ENCODE results near the gene SEC14L2. TPM values are rescaled to one million over a fixed set of nuclear protein-coding genes. Genes with fewer than 3 reads are reported as not detected.

The SEC14L2 gene
- total RNA-seq, 1 donor from 2014 or later = 10.8 TPM

DNA sequence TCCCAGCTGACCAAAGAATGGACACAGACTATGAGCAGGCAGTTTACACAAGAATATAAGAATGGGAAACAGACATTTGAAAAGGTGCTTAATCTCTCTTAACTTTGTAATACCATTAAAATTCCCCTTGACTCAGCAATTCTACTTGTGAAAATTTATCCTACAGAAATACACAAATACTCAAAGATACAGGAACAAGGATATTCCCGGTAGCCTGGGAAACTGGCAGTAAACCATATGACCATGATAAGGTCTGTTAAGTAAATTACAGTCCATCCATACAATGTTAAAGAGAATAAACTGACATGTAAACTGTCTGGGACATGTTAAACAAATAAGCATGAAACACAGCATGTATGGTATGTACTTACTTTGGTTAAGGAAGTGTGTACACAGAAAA, 20.0 kb downstream of the SEC14L2 start:
- no peak overlapping the region for H3K27ac Mint-ChIP-seq (ENCODE audit: unreplicated experiment)
- TF ChIP-seq, protein P1, sequence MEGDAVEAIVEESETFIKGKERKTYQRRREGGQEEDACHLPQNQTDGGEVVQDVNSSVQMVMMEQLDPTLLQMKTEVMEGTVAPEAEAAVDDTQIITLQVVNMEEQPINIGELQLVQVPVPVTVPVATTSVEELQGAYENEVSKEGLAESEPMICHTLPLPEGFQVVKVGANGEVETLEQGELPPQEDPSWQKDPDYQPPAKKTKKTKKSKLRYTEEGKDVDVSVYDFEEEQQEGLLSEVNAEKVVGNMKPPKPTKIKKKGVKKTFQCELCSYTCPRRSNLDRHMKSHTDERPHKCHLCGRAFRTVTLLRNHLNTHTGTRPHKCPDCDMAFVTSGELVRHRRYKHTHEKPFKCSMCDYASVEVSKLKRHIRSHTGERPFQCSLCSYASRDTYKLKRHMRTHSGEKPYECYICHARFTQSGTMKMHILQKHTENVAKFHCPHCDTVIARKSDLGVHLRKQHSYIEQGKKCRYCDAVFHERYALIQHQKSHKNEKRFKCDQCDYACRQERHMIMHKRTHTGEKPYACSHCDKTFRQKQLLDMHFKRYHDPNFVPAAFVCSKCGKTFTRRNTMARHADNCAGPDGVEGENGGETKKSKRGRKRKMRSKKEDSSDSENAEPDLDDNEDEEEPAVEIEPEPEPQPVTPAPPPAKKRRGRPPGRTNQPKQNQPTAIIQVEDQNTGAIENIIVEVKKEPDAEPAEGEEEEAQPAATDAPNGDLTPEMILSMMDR (conservative IDR thresholded peaks at IDR 0.05) = no peak
- H3K27me3 Mint-ChIP-seq (ENCODE audit: low read depth) = no peaks in the 10 kb centered on the region
- H3K4me3 Mint-ChIP-seq = no peak overlapping the region
- no peak for DNase-seq (ENCODE audit: low read depth, low spot score)
- peaks cover 14% of the 10 kb centered on the region for H3K4me1 Mint-ChIP-seq
- H3K9me3 Mint-ChIP-seq = no peaks in the 10 kb centered on the region
- no peaks in the 10 kb centered on the region for H3K36me3 Mint-ChIP-seq (ENCODE audit: low read depth)

GRCh38 chr22:30420347-30421125, 23.7 kb downstream of the SEC14L2 start:
- H3K36me3 Mint-ChIP-seq (ENCODE audit: low read depth) = no peaks in the 10 kb centered on the region
- H3K4me1 Mint-ChIP-seq = peaks cover 45% of the 10 kb centered on the region
- H3K27me3 Mint-ChIP-seq (ENCODE audit: low read depth) = no peaks in the 10 kb centered on the region
- H3K27ac Mint-ChIP-seq (ENCODE audit: unreplicated experiment) = no peak overlapping the region
- H3K4me3 Mint-ChIP-seq = peak overlapping the region; percentile 31
- no peaks in the 10 kb centered on the region for H3K9me3 Mint-ChIP-seq
- DNase-seq (ENCODE audit: low read depth, low spot score) = no peak
- TF ChIP-seq, protein P1 (conservative IDR thresholded peaks at IDR 0.05) = no peak

DNA sequence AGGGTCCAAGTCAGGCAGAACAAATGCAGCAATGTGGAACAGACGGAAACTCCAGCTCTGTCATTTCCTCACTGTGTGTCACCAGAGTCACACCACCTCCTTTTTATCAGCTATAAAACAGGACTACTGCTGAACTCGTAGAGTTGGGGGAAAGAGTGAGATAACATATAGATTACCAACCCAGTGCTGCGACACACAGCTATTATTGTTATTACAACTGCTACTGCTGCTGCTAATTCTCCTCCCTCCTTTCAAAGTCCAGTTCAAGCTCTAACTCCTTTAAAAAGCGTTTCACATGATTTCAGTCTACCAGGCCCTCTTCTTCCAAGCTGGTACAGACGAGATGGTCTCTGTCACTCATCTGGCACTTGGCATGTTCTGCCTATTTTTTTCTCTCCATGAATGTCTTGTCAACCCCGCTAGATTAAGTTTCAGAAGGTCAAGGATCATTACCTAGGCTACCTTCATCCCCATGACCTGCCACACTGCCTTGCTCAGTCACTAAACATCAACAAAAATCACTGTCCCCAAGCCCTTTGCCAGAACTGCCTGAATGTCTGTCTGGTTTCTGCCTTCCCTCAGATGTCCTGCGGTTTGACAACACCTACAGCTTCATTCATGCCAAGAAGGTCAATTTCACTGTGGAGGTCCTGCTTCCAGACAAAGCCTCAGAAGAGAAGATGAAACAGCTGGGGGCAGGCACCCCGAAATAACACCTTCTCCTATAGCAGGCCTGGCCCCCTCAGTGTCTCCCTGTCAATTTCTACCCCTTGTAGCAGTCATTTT, 25.1 kb downstream of the SEC14L2 start:
- no peak for DNase-seq (ENCODE audit: low read depth, low spot score)
- H3K4me3 Mint-ChIP-seq = peak overlapping the region; percentile 97
- no peaks in the 10 kb centered on the region for H3K27me3 Mint-ChIP-seq (ENCODE audit: low read depth)
- TF ChIP-seq, protein P1 (conservative IDR thresholded peaks at IDR 0.05) = no peak
- H3K4me1 Mint-ChIP-seq = peaks cover 57% of the 10 kb centered on the region
- H3K9me3 Mint-ChIP-seq = no peaks in the 10 kb centered on the region
- H3K27ac Mint-ChIP-seq (ENCODE audit: unreplicated experiment) = no peak overlapping the region
- H3K36me3 Mint-ChIP-seq (ENCODE audit: low read depth) = no peaks in the 10 kb centered on the region

DNA sequence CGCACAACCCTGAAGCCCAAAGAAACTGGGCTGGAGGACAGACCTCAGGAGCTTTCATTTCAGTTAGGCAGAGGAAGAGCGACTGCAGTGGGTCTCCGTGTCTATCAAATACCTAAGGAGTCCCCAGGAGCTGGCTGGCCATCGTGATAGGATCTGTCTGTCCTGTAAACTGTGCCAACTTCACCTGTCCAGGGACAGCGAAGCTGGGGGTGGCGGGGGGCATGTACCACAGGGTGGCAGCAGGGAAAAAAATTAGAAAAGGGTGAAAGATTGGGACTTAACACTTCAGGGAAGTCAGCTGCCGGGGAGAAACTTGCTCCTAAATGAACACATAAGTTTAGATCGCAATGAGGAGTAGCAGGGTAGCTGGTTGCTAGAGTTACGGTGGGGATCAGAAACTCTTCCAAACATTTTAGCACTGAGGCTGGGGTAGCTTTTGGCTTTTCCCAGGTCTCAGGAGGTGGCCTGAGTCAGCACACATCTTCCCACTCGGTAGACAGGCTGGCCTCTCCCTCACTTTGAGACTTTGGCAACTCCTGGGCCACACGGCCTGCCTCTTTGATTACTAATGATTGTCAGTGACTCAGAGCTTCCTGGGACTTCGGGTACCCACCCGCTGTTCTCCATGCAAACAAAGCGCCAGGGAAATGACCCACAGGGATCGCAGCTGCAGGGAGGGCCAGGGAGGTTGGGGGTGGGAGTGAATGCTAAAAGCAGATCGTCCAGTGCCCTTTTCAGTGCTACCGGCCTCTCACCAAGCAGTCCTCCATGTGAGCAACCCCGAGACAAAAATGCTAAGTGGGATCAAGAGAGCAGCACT, 25.9 kb downstream of the SEC14L2 start:
- H3K27ac Mint-ChIP-seq (ENCODE audit: unreplicated experiment) = peak overlapping the region; percentile 92
- no peaks in the 10 kb centered on the region for H3K27me3 Mint-ChIP-seq (ENCODE audit: low read depth)
- H3K4me1 Mint-ChIP-seq = peaks cover 59% of the 10 kb centered on the region

More for the DNA sequence above, 25.9 kb downstream of the SEC14L2 start:
- no peak for DNase-seq (ENCODE audit: low read depth, low spot score)
- no peaks in the 10 kb centered on the region for H3K9me3 Mint-ChIP-seq
- no peaks in the 10 kb centered on the region for H3K36me3 Mint-ChIP-seq (ENCODE audit: low read depth)
- peak overlapping the region; percentile 97 for H3K4me3 Mint-ChIP-seq
- TF ChIP-seq, protein P1 (conservative IDR thresholded peaks at IDR 0.05) = no peak
